ES-I3 (cell line): Measurements from ENCODE around the gene OPN3.
A peak's percentile ranks its signal among the peaks of the same experiment; 100 is the strongest.
"Not testable (repeated sequence)": the region's sequence is repeated elsewhere in the genome, so short reads cannot be mapped to it uniquely, and the experiment has no call there.

Source experiments
- H3K36me3 ChIP-seq: 2 replicates; pipeline ENCODE4 v1.6.1; 2013; ENCODE audit warnings: mild to moderate bottlenecking, low read length, control low read depth, moderate library complexity; ENCODE audit not compliant: insufficient read depth
- H3K4me1 ChIP-seq: 2 replicates; pipeline ENCODE4 v1.6.1; 2013; ENCODE audit warnings: mild to moderate bottlenecking, control low read depth, low read length; ENCODE audit not compliant: insufficient read depth
- H3K9ac ChIP-seq: 2 replicates; pipeline ENCODE4 v1.6.1; 2013; ENCODE audit warnings: low read depth, mild to moderate bottlenecking, low read length, moderate library complexity
- H3K9me3 ChIP-seq: 2 replicates; pipeline ENCODE4 v1.6.1; 2013; ENCODE audit warnings: mild to moderate bottlenecking, low read length, moderate library complexity; ENCODE audit not compliant: control insufficient read depth, insufficient read depth

The OPN3 gene

GRCh38 chr1:241640149-241640866 is at the start of gene OPN3, which contains the start of gene CHML:
OPN3 (minus strand) TSS chr1:241640369; CDS start chr1:241640254, 115 bp downstream.
CHML (minus strand) TSS chr1:241640369; CDS start chr1:241635766, 4,603 bp downstream.
- H3K9ac ChIP-seq = peak within 1 kb of the TSS; percentile 89
- H3K4me1 ChIP-seq = peaks cover 15% of the 10 kb centered on the region
- peaks cover 5% of the 10 kb centered on the region; the same call in 1 of the 2 replicates for H3K36me3 ChIP-seq
- H3K9me3 ChIP-seq = peaks cover 4% of the 10 kb centered on the region; the same call in 1 of the 2 replicates

- no peaks in the 10 kb centered on the region for H3K36me3 ChIP-seq
- no peaks in the 10 kb centered on the region for H3K9me3 ChIP-seq
- no peak overlapping the region for H3K9ac ChIP-seq
- H3K4me1 ChIP-seq = no peaks in the 10 kb centered on the region
Observed at GRCh38 chr1:241688940-241689368, 48.8 kb upstream of the OPN3 start.

GRCh38 chr1:241684108-241684507 is 43.9 kb upstream of the OPN3 start:
- H3K4me1 ChIP-seq = no peaks in the 10 kb centered on the region
- H3K9ac ChIP-seq = no peak overlapping the region
- H3K36me3 ChIP-seq = no peaks in the 10 kb centered on the region
- no peaks in the 10 kb centered on the region for H3K9me3 ChIP-seq

GRCh38 chr1:241682921-241683320 is 42.8 kb upstream of the OPN3 start:
- Histone ChIP-seq H3K4me1 (no peaks in the 10 kb centered on the region), H3K9ac (no peak overlapping the region), H3K36me3 (no peaks in the 10 kb centered on the region), H3K9me3 (no peaks in the 10 kb centered on the region)

- H3K4me1 ChIP-seq, H3K9me3 ChIP-seq, H3K36me3 ChIP-seq, H3K9ac ChIP-seq: not testable (repeated sequence)
Observed at GRCh38 chr1:241681861-241682448, 41.8 kb upstream of the OPN3 start.

- Histone ChIP-seq H3K9ac (no peak overlapping the region), H3K9me3 (no peaks in the 10 kb centered on the region), H3K36me3 (no peaks in the 10 kb centered on the region), H3K4me1 (no peaks in the 10 kb centered on the region)
Observed at GRCh38 chr1:241679961-241680360, 39.8 kb upstream of the OPN3 start.

GRCh38 chr1:241679404-241679803 is 39.2 kb upstream of the OPN3 start:
- Histone ChIP-seq H3K9ac (no peak overlapping the region), H3K4me1 (no peaks in the 10 kb centered on the region)

GRCh38 chr1:241678536-241678935 is 38.4 kb upstream of the OPN3 start:
- Histone ChIP-seq H3K36me3 (no peaks in the 10 kb centered on the region), H3K9ac (no peak overlapping the region), H3K4me1 (no peaks in the 10 kb centered on the region), H3K9me3 (no peaks in the 10 kb centered on the region)

More at GRCh38 chr1:241679404-241679803, 39.2 kb upstream of the OPN3 start:
- Histone ChIP-seq H3K9me3 (no peaks in the 10 kb centered on the region), H3K36me3 (no peaks in the 10 kb centered on the region)

GRCh38 chr1:241677201-241677600 is 37.0 kb upstream of the OPN3 start:
- Histone ChIP-seq H3K9me3 (no peaks in the 10 kb centered on the region), H3K36me3 (no peaks in the 10 kb centered on the region), H3K9ac (no peak overlapping the region), H3K4me1 (no peaks in the 10 kb centered on the region)

- no peaks in the 10 kb centered on the region for H3K36me3 ChIP-seq
- H3K9me3 ChIP-seq = no peaks in the 10 kb centered on the region
- H3K4me1 ChIP-seq = no peaks in the 10 kb centered on the region
- no peak overlapping the region for H3K9ac ChIP-seq
Observed at GRCh38 chr1:241675983-241676382, 35.8 kb upstream of the OPN3 start.

- H3K9ac ChIP-seq = no peak overlapping the region
- no peaks in the 10 kb centered on the region for H3K4me1 ChIP-seq
- H3K36me3 ChIP-seq = no peaks in the 10 kb centered on the region
- no peaks in the 10 kb centered on the region for H3K9me3 ChIP-seq
Observed at GRCh38 chr1:241674805-241675384, 34.7 kb upstream of the OPN3 start.

- H3K36me3 ChIP-seq = no peaks in the 10 kb centered on the region
Observed at GRCh38 chr1:241672301-241672700, 32.1 kb upstream of the OPN3 start.

GRCh38 chr1:241666419-241666818 is 26.2 kb upstream of the OPN3 start:
- Histone ChIP-seq H3K36me3 (no peaks in the 10 kb centered on the region), H3K9me3 (no peaks in the 10 kb centered on the region), H3K9ac (no peak overlapping the region), H3K4me1 (no peaks in the 10 kb centered on the region)

More at GRCh38 chr1:241672301-241672700, 32.1 kb upstream of the OPN3 start:
- Histone ChIP-seq H3K9ac (no peak overlapping the region), H3K4me1 (no peaks in the 10 kb centered on the region), H3K9me3 (no peaks in the 10 kb centered on the region)

- Histone ChIP-seq H3K36me3 (no peaks in the 10 kb centered on the region), H3K9me3 (no peaks in the 10 kb centered on the region), H3K4me1 (no peaks in the 10 kb centered on the region), H3K9ac (no peak overlapping the region)
Observed at GRCh38 chr1:241660424-241660972, 20.3 kb upstream of the OPN3 start.
